Measurements from ENCODE around the gene LHFPL6.

The LHFPL6 gene

GRCh38 chr13:39410964-39411363, 192.0 kb downstream of the LHFPL6 start:
- no peak for DNase-seq (ENCODE audit: low read depth)
- H3K4me3 ChIP-seq (ENCODE audit: control insufficient read depth, low read depth, low read length) = no peak overlapping the region
- TF ChIP-seq CTCF (conservative IDR thresholded peaks at IDR 0.05; ENCODE audit: control insufficient read depth, insufficient read depth, low read depth, low read length) = no peak

GRCh38 chr13:39410096-39410901, 192.7 kb downstream of the LHFPL6 start:
- DNase-seq (ENCODE audit: low read depth) = peak; percentile 86
- H3K4me3 ChIP-seq (ENCODE audit: control insufficient read depth, low read depth, low read length) = no peak overlapping the region
- no peak for TF ChIP-seq CTCF (conservative IDR thresholded peaks at IDR 0.05; ENCODE audit: control insufficient read depth, insufficient read depth, low read depth, low read length)

GRCh38 chr13:39408512-39408911, 194.5 kb downstream of the LHFPL6 start:
- DNase-seq (ENCODE audit: low read depth) = no peak
- TF ChIP-seq CTCF (conservative IDR thresholded peaks at IDR 0.05; ENCODE audit: control insufficient read depth, insufficient read depth, low read depth, low read length) = no peak
- H3K4me3 ChIP-seq (ENCODE audit: control insufficient read depth, low read depth, low read length) = no peak overlapping the region

- DNase-seq (ENCODE audit: low read depth) = no peak
- H3K4me3 ChIP-seq (ENCODE audit: control insufficient read depth, low read depth, low read length) = no peak overlapping the region
- no peak for TF ChIP-seq CTCF (conservative IDR thresholded peaks at IDR 0.05; ENCODE audit: control insufficient read depth, insufficient read depth, low read depth, low read length)
Observed at GRCh38 chr13:39407786-39408185, 195.2 kb downstream of the LHFPL6 start.

GRCh38 chr13:39407138-39407537, 195.9 kb downstream of the LHFPL6 start:
- TF ChIP-seq CTCF (conservative IDR thresholded peaks at IDR 0.05; ENCODE audit: control insufficient read depth, insufficient read depth, low read depth, low read length) = no peak
- no peak overlapping the region for H3K4me3 ChIP-seq (ENCODE audit: control insufficient read depth, low read depth, low read length)
- no peak for DNase-seq (ENCODE audit: low read depth)

GRCh38 chr13:39406688-39407087, 196.3 kb downstream of the LHFPL6 start:
- no peak for TF ChIP-seq CTCF (conservative IDR thresholded peaks at IDR 0.05; ENCODE audit: control insufficient read depth, insufficient read depth, low read depth, low read length)
- H3K4me3 ChIP-seq (ENCODE audit: control insufficient read depth, low read depth, low read length) = no peak overlapping the region
- no peak for DNase-seq (ENCODE audit: low read depth)

Data from fibroblast of mammary gland (primary cell).